ENCODE results near the gene TDRKH.

The TDRKH gene

GRCh38 chr1:151822404-151822803, 32.1 kb upstream of the TDRKH start:
- DNase-seq, result peak; percentile 5

- DNase-seq, result no peak
Measured at GRCh38 chr1:151820940-151821339, 30.6 kb upstream of the TDRKH start.

- no peak for DNase-seq
Measured at GRCh38 chr1:151819976-151820623, 29.8 kb upstream of the TDRKH start.

- no peak for DNase-seq
Measured at GRCh38 chr1:151819227-151819835, 29.0 kb upstream of the TDRKH start.

- no peak for DNase-seq
Measured at GRCh38 chr1:151817353-151817730, 27.0 kb upstream of the TDRKH start.

GRCh38 chr1:151816548-151817352, 26.4 kb upstream of the TDRKH start:
- no peak for DNase-seq

- no peak for DNase-seq
Measured at GRCh38 chr1:151815716-151816327, 25.5 kb upstream of the TDRKH start.

- DNase-seq, result no peak
Measured at GRCh38 chr1:151814971-151815545, 24.8 kb upstream of the TDRKH start.

- no peak for DNase-seq
Measured at GRCh38 chr1:151814426-151814825, 24.1 kb upstream of the TDRKH start.

GRCh38 chr1:151813271-151813977, 23.1 kb upstream of the TDRKH start:
- DNase-seq, result no peak

GRCh38 chr1:151811181-151811580, 20.9 kb upstream of the TDRKH start:
- DNase-seq, result no peak

GRCh38 chr1:151809985-151810556, 19.8 kb upstream of the TDRKH start:
- no peak for DNase-seq

GRCh38 chr1:151809290-151809984, 19.1 kb upstream of the TDRKH start:
- no peak for DNase-seq

GRCh38 chr1:151807766-151808165, 17.5 kb upstream of the TDRKH start:
- no peak for DNase-seq

- no peak for DNase-seq
Measured at GRCh38 chr1:151807131-151807530, 16.8 kb upstream of the TDRKH start.

GRCh38 chr1:151806170-151806569, 15.9 kb upstream of the TDRKH start:
- no peak for DNase-seq

- DNase-seq, result no peak
Measured at GRCh38 chr1:151805066-151805820, 14.9 kb upstream of the TDRKH start, which contains the start of gene LINGO4. TSS of gene LINGO4 (minus strand) at chr1:151805419. CDS start at chr1:151802704, 2,715 bp downstream.

- DNase-seq, result no peak
Measured at GRCh38 chr1:151803915-151804314, 13.6 kb upstream of the TDRKH start.

- no peak for DNase-seq
Measured at GRCh38 chr1:151803164-151803563, 12.9 kb upstream of the TDRKH start.

- no peak for DNase-seq
Measured at GRCh38 chr1:151802372-151802771, 12.1 kb upstream of the TDRKH start.

GRCh38 chr1:151801846-151802245, 11.5 kb upstream of the TDRKH start:
- DNase-seq, result no peak
